ENCODE data around the gene FHDC1.
"Not testable (repeated sequence)": the region's sequence is repeated elsewhere in the genome, so short reads cannot be mapped to it uniquely, and the experiment has no call there.

The FHDC1 gene

GRCh38 chr4:152935631-152936445, at the start of gene FHDC1:
FHDC1 (plus strand) TSS chr4:152936323; CDS start chr4:152943058, 6,735 bp downstream.
- no peak for DNase-seq (ENCODE audit: low read depth in 3 of 3)

- DNase-seq (ENCODE audit: low read depth in 3 of 3): no peak
These were observed 48.1 kb upstream of the FHDC1 start for GRCh38 chr4:152887981-152888380.

GRCh38 chr4:152892974-152893373, 43.1 kb upstream of the FHDC1 start:
- no peak for DNase-seq (ENCODE audit: low read depth in 3 of 3)

GRCh38 chr4:152894673-152895072, 41.5 kb upstream of the FHDC1 start:
- no peak for DNase-seq (ENCODE audit: low read depth in 3 of 3)

GRCh38 chr4:152896811-152897210, 39.3 kb upstream of the FHDC1 start:
- DNase-seq (ENCODE audit: low read depth in 3 of 3): no peak

DNA sequence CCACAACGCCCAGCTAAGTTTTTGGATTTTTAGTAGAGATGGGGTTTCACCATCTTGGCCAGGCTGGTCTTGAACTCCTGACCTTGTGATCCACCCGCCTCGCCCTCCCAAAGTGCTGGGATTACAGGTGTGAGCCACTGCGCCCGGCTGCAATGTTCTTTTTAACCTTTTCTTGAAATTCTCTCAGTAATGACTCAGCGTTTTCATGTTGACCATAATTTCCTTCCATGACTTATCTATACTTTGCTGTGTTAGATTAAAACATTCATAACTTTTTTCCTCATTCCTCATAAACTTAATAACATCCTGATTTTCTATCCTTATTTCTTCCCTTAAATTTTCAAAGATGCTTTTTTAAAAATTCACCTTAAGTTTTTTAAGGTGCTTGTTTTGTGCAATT, 38.0 kb upstream of the FHDC1 start:
- DNase-seq (ENCODE audit: low read depth in 3 of 3): not testable (repeated sequence)

GRCh38 chr4:152898606-152899005, 37.5 kb upstream of the FHDC1 start:
- DNase-seq (ENCODE audit: low read depth in 3 of 3): no peak

GRCh38 chr4:152900395-152900794, 35.7 kb upstream of the FHDC1 start:
- DNase-seq (ENCODE audit: low read depth in 3 of 3): no peak

DNA sequence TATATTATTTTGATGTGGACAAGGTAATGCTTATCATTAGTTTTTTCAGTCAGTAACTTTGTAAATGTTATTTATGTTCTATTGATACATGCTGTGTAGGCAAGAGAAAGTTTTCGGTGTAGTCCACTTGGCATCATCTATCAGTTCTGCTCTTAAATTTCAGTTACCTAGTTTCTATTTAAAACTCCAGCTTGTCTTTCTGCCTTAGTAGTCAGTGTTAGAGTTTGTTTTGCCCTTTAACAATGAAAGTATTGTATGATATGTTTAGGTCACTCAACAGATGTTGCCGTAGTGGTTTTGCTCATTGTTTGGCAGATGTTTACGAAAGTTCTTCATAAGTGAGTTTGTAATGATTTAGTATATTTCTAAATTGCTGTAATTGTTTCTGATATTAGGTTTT, 34.9 kb upstream of the FHDC1 start:
- DNase-seq (ENCODE audit: low read depth in 3 of 3): no peak

DNA sequence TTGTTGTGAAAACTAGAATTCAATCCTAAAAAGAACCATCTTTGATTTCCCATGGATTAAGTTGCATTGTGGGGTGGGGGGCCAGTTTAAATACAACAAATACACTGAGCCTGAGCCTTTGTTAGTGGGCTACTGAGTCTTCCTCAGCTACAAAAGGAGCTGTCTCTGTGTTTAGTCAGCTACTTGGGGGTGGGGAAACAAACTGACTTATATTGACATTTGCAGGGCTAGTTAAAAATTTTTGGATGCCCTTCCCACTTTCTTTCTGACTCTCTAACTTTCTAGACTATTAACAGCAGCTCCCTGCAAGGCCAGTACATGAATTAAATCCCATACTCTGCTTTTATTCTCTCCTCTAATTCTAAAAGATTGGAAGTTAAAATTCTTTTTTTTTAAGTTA, 32.5 kb upstream of the FHDC1 start:
- DNase-seq (ENCODE audit: low read depth in 3 of 3): no peak

DNA sequence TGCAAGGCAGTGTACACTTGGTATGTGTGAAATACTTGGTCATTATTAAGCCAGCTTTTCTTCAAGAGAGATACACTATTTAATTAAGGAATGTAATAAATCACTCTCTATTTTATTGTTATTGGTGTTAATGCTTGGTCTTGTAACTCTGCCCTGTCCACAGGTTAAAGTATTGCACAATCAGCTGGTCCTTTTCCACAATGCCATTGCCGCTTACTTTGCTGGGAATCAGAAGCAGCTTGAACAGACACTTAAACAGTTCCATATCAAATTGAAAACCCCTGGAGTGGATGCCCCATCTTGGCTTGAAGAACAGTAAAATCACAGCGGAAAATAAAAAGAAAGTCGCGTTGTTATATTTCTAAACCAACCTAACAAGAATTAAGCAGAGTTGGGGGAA, 26.2 kb upstream of the FHDC1 start:
- no peak for DNase-seq (ENCODE audit: low read depth in 3 of 3)

DNA sequence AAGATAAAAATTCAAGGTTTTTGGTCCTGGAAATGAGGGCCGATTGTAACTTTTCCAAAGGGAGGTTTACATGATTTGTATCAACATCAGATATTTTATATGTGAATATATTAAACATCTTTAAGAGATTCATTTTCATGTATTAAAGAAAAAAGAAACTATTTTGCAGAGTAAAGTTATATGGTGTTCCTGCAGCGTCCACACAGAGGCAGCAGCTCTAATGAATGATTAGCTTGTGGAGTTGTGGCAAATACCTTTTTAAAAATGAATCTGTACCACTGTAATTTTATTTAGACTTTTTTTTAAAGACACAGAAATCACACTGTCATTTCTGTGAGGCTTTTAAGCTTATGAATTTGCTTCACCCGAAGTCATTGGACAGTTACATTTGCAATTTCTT, 25.6 kb upstream of the FHDC1 start:
- DNase-seq (ENCODE audit: low read depth in 3 of 3): no peak

- no peak for DNase-seq (ENCODE audit: low read depth in 3 of 3)
These were observed 18.4 kb upstream of the FHDC1 start for GRCh38 chr4:152917543-152918395.

DNA sequence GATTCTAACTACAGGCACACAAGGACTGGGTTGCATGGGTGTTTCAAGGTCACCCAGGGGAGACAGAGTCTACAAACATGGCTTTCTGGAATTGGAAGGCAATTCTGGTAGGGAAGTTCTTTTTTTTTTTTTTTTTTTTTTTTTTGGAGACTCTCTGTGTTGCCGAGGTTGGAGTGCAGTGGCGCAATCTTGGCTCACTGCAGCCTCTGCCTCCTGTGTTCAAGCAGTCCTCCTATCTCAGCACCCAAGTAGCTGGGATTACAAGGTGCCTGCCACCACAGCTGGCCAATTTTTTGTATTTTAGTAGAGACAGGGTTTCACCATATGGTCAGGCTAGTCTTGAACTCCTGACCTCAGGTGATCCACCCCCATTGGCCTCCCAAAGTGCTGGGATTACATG, 16.3 kb upstream of the FHDC1 start:
- no peak for DNase-seq (ENCODE audit: low read depth in 3 of 3)

DNA sequence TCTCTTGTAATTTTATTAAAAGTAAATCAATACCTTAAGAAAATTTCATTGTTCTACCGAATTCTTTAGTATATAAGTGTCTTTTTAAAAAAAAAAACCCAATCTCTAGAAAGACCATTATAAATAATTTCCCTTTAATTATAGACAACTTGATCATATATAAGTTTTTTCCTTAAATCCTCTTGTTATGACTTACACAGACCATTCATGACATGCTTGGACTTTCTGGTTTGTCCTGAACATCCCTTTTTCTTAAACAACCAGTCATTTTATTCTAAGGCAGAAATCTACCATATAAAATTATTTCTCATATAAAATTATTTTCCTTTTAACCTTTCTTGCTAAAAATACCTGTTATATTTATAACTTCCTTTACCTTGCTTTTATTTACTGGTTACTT, 15.4 kb upstream of the FHDC1 start:
- DNase-seq (ENCODE audit: low read depth in 3 of 3): no peak

DNA sequence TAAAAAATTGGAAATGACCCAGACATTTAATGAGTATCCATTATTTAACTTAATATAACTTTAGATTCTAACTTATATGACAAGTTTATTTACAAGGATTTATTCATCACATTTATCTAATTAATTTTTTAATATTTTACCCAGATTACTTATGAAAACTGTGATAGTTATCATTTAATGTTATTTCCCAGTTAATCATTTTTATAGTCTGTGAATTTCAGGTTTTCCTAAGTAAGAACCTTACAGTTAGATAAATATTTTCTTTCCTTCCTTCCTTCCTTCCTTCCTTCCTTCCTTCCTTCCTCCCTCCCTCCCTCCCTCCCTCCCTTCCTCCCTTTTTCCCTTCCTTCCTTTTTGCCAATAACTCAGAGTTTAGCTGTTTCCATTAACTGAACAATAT, 14.8 kb upstream of the FHDC1 start:
- DNase-seq (ENCODE audit: low read depth in 3 of 3): no peak

GRCh38 chr4:152925851-152926250, 10.3 kb upstream of the FHDC1 start:
- no peak for DNase-seq (ENCODE audit: low read depth in 3 of 3)

DNA sequence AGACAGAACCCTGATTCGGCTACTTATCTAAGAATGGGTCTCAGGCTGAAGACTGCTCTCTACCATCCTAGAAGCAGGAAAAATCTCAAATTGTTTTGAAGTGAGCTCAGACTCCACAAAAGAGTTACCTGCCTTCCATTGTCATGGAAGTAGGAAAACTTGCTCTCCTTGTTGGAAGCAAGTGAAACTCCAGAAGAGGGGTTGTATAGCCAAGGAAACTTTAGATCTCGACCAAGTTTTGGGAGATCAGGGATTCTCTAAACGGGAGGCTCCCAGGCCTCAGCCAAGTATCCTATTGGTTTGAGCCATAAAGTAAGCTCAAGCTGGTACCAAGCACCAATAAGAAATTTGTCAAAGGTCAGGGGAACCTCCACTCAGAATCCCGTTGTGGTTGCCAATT, 9.2 kb upstream of the FHDC1 start:
- DNase-seq (ENCODE audit: low read depth in 3 of 3): no peak

GRCh38 chr4:152927737-152928136, 8.4 kb upstream of the FHDC1 start:
- no peak for DNase-seq (ENCODE audit: low read depth in 3 of 3)

DNA sequence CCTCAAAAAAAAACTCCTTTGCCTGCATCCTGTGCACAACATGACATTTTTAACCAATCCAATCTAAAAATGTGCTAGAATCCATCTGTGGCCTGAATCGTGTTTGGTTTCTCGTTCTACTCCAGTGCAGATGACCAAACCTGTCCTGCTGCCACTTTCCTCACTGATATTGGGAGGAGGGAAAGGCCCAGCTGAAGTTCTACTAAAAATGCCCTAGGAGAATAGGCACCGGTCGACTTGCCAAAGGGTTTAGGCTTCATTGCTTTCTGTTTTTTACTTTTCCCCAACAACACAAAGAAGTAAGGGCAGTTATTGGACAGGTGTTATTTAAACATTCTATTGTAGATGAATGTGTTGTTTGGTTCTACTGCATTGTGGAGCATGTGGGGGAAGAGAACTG, 7.8 kb upstream of the FHDC1 start:
- DNase-seq (ENCODE audit: low read depth in 3 of 3): no peak

DNA sequence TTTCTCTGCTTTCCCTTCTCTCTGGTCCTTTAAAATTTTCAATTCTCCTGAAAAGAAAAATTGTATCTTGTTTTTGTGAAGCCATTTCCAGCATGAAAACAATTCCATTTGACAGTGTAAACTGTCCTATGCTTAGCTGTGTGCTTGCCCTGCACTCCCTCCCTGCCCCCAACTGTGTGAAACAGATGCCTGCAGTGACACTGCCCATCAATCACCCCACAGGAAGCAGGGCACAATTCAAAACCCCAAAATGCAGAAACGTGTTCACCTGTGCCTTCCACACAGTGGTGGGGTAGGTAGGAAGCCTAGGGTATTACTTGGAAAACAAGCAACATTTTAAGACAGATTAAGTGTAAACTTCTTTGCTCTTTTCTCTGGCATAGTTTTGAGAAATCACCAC, 6.2 kb upstream of the FHDC1 start:
- no peak for DNase-seq (ENCODE audit: low read depth in 3 of 3)

DNA sequence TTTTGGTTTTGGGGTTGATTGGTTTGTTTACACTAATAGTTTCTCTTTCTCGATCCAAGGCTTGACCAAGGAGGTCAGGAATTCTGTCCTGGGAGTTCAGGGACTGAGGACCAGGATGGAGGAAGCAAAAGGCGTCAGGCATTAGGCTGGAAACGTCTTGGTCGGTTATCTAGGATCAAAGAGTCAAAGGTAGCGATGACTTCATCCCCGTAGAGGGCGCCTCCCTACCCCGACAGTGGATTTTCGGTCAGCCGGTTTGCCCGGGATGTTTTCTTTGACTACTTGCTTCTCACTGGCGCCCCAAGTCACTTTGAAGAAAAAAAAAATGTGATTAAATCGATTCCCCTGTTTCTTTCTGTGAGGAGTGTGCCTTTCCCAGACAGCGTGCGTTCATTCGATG, 980 bp upstream of the FHDC1 start:
- DNase-seq (ENCODE audit: low read depth in 3 of 3): no peak

Measured in stimulated activated CD4-positive, alpha-beta T cell treated with anti-CD3 and anti-CD28 coated beads, TNF-alpha, amount 100 ng/mL, for 4 hours (primary cell).